ENCODE results near the gene GDF15.

GRCh38 chr19:18361646-18362045 is 24.3 kb upstream of the GDF15 start:
- TF ChIP-seq CTCF (conservative IDR thresholded peaks at IDR 0.05; ENCODE audit: low read length) (no peak), EZH2phosphoT487 (IDR thresholded peaks at IDR 0.05; ENCODE audit: borderline replicate concordance) (no peak)

All from Loucy (cell line).